Keratinocyte (primary cell): ENCODE data around the gene ATF5.

ENCODE experiments used
- EZH2 ChIP-seq: IDR thresholded peaks from one replicate; pipeline ENCODE4 v1.6.1; 2012; ENCODE audit warnings: inconsistent platforms, mild to moderate bottlenecking, low read length, moderate library complexity
- TF ChIP-seq, protein P1 (sequence below), 3 experiments: IDR thresholded peaks in 1 of 3; conservative IDR thresholded peaks in 1 of 3; optimal IDR thresholded peaks in 1 of 3; 2 replicates in 2 of 3; 3 replicates in 1 of 3; pipeline versions ENCODE3 to v1.5.1; 2011; ENCODE audit warnings: low read length in 3 of 3, mild to moderate bottlenecking in 3 of 3, moderate library complexity in 2 of 3, control low read depth in 1 of 3, inconsistent platforms in 1 of 3; ENCODE audit not compliant: insufficient read depth in 2 of 3; ENCODE audit errors: extremely low read depth in 1 of 3

DNA sequence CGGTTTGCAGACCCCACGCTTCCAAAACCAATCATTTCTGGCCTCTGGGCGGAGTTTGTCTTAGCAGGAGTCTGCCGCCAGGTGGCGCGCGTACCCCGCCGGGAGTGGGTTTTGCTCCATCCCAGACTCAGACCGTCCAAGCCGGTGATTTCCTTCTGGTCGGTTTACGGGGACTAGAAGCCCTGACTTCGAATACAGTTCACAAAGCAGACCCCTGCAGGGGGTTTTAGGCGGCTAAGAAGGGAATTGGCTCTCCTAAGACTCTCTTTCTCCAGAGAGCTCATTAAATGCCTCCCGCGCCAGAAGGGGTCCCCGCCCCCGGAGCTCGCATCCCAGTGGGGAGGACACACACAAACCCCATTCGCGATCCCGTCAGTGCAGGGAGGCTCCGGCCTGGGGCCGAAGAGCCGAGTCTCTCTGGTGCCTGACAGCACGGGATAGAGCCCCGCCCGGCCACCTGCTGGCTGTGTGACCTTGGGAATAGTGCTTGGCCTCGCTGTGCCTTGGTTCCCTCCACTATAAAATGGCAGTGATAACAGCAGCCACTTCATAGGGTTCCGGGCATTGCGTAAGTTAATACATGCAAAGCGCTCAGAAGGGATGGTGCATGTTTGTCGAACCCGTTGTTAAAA is 8.9 kb downstream of the ATF5 start:
- TF ChIP-seq, protein P1, sequence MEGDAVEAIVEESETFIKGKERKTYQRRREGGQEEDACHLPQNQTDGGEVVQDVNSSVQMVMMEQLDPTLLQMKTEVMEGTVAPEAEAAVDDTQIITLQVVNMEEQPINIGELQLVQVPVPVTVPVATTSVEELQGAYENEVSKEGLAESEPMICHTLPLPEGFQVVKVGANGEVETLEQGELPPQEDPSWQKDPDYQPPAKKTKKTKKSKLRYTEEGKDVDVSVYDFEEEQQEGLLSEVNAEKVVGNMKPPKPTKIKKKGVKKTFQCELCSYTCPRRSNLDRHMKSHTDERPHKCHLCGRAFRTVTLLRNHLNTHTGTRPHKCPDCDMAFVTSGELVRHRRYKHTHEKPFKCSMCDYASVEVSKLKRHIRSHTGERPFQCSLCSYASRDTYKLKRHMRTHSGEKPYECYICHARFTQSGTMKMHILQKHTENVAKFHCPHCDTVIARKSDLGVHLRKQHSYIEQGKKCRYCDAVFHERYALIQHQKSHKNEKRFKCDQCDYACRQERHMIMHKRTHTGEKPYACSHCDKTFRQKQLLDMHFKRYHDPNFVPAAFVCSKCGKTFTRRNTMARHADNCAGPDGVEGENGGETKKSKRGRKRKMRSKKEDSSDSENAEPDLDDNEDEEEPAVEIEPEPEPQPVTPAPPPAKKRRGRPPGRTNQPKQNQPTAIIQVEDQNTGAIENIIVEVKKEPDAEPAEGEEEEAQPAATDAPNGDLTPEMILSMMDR (optimal IDR thresholded peaks at IDR 0.05 in 1 of 3, IDR thresholded peaks at IDR 0.05 in 1 of 3, conservative IDR thresholded peaks at IDR 0.05 in 1 of 3; ENCODE audit: extremely low read depth in 1 of 3, insufficient read depth in 2 of 3, low read length in 3 of 3): peak; percentile 90 to 97 (median 94)
- no peak for TF ChIP-seq EZH2
